Adrenal gland (tissue), 5 donors: Measurements from ENCODE around the gene UNC79.

Experiments
- POLR2A ChIP-seq, 2 donors: fragments of 450-650 bp; IDR thresholded peaks; one replicate each; pipeline ENCODE4 v1.6.1; 2017; ENCODE audit warnings: antibody characterized with exemption in 2 of 2, mild to moderate bottlenecking in 2 of 2, moderate library complexity in 1 of 2
- TF ChIP-seq, protein P1 (sequence below), 6 experiments: fragments of 450-650 bp in 4 of 6; fragments of 200-600 bp in 2 of 6; sonication (generic) in 1 of 6; IDR thresholded peaks; 1 replicate in 5 of 6; 2 replicates in 1 of 6; pipeline versions ENCODE4 v1.5.1 to v1.8.0; 2016 to 2021; ENCODE audit warnings: antibody characterized with exemption in 6 of 6, mild to moderate bottlenecking in 2 of 6, moderate library complexity in 1 of 6
- donor health status: DM: no; HTN: no; CAD: no.

DNA sequence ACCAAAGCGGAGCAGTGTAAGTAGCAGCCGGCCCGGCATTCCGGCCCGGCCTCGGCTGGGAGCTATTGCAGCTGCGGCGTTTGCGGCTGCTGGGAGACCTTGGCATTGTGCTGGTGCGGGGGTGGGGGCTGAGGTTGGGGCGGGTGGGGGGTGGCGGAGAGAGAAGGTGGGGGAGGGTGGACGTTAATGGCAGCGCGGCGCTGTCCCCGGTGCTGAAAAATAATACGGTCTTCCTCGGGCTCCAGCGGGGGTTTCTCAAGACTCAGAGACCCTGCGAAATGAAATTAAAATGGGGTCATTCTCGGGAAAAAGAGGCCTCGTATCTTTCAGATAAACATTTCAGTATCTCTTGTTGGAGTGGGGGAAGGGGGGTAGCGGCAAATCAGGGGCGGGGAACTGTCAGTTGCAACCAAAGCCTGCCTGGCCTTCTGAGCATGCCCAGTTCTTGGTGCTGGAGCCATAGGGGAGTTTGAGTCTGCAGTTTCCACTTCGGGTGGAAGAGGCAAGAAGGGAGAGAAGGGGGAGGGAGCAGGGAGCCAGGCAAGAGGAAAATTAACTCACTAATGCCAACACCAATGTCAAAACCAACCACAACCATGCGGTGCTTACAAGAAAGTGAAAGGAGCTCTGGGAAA lies 414 bp downstream of the UNC79 start:
- TF ChIP-seq, protein P1, sequence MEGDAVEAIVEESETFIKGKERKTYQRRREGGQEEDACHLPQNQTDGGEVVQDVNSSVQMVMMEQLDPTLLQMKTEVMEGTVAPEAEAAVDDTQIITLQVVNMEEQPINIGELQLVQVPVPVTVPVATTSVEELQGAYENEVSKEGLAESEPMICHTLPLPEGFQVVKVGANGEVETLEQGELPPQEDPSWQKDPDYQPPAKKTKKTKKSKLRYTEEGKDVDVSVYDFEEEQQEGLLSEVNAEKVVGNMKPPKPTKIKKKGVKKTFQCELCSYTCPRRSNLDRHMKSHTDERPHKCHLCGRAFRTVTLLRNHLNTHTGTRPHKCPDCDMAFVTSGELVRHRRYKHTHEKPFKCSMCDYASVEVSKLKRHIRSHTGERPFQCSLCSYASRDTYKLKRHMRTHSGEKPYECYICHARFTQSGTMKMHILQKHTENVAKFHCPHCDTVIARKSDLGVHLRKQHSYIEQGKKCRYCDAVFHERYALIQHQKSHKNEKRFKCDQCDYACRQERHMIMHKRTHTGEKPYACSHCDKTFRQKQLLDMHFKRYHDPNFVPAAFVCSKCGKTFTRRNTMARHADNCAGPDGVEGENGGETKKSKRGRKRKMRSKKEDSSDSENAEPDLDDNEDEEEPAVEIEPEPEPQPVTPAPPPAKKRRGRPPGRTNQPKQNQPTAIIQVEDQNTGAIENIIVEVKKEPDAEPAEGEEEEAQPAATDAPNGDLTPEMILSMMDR (IDR thresholded peaks at IDR 0.05), result no peak
- no peak for TF ChIP-seq POLR2A (IDR thresholded peaks at IDR 0.05)
